NCI-H460 (cell line): ENCODE measurements around the gene NFIC. TPM values are rescaled to one million over a fixed set of nuclear protein-coding genes. Genes with fewer than 3 reads are reported as not detected.
"Not testable (repeated sequence)": the region's sequence is repeated elsewhere in the genome, so short reads cannot be mapped to it uniquely, and the experiment has no call there.

Experiments
- DNase-seq: peaks from one replicate; pipeline ENCODE4 v3.0.0-alpha.2; 2016; ENCODE audit warnings: low read depth; ENCODE audit errors: extremely low read depth
- total RNA-seq: library from RNA; depleted of rRNA; stranded (reverse); fragments of >200 nt; shearing (Covaris generic); gene quantifications from 2 replicates; pipeline ENCODE4 v1.2.3, GENCODE V29; 2014

NFIC gene
- total RNA-seq, 1 experiment from 2014 or later = 10.1 TPM

- DNase-seq = no peak
These were observed 3.9 kb downstream of the NFIC start for GRCh38 chr19:3370214-3370720.

- no peak for DNase-seq
These were observed 4.6 kb downstream of the NFIC start for GRCh38 chr19:3370728-3371591.

- DNase-seq = no peak
These were observed 6.0 kb downstream of the NFIC start for GRCh38 chr19:3372413-3372812.

- DNase-seq = no peak
These were observed 7.6 kb downstream of the NFIC start for GRCh38 chr19:3373971-3374368.

- no peak for DNase-seq
These were observed 8.2 kb downstream of the NFIC start for GRCh38 chr19:3374369-3375112.

DNA sequence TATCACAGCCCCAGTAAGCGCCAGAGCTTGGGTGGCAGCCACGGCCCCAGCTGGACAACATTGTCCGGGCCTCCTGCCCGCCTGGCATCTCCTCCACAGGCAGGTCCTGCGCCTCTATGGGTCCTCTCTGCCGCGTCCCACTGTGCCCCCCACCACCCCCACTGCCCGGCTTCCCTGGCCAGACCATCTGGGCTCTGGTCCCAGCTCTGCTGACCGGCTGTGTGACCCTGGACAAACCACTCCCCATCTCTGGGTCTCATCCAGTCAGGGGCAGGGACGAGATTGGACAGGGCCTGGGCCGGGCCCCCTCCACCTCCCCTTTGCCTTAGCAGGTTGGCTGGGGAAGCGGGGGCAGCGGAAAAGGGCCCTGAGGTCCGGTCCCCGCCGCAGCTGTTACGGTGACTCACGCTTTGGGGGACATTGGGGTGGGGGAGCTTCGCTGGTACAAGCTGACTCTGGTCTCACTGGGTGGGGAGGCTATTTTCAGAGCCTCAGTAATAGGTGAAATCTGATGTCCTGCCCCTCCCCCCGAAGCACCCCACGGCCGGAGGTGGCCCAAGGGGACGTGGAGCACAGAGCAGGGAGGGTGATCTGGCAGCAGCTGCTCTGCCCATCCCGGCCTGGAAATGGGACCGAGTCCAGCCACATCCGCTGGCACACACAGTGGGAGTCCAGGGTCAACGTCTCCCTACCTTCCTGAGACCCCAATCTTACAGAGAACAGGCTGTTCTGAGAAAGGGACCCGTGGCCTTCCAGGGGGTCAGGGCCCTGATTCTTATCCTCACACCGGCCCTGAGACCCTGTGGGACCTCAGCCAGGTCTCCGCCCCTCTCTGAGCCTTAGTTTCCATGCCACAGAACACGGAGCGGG is 9.1 kb downstream of the NFIC start:
- DNase-seq = no peak

GRCh38 chr19:3376091-3376455 is 9.7 kb downstream of the NFIC start:
- not testable (repeated sequence) for DNase-seq

- DNase-seq = no peak
These were observed 12.2 kb downstream of the NFIC start for GRCh38 chr19:3378352-3379150.

- no peak for DNase-seq
These were observed 14.4 kb downstream of the NFIC start for GRCh38 chr19:3380829-3381228.

DNA sequence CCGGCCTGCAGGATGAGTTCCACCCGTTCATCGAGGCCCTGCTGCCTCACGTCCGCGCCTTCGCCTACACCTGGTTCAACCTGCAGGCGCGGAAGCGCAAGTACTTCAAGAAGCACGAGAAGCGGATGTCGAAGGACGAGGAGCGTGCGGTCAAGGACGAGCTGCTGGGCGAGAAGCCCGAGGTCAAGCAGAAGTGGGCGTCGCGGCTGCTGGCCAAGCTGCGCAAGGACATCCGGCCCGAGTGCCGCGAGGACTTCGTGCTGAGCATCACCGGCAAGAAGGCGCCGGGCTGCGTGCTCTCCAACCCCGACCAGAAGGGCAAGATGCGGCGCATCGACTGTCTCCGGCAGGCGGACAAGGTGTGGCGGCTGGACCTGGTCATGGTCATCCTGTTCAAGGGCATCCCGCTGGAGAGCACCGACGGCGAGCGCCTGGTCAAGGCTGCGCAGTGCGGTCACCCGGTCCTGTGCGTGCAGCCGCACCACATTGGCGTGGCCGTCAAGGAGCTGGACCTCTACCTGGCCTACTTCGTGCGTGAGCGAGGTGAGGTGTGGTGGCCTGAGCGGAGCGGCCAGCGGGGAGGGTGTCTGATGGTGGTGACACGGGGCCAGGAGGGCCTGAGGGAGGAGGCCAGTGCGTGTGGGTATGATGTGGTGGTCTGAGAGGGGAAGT is 15.5 kb downstream of the NFIC start:
- DNase-seq = no peak

DNA sequence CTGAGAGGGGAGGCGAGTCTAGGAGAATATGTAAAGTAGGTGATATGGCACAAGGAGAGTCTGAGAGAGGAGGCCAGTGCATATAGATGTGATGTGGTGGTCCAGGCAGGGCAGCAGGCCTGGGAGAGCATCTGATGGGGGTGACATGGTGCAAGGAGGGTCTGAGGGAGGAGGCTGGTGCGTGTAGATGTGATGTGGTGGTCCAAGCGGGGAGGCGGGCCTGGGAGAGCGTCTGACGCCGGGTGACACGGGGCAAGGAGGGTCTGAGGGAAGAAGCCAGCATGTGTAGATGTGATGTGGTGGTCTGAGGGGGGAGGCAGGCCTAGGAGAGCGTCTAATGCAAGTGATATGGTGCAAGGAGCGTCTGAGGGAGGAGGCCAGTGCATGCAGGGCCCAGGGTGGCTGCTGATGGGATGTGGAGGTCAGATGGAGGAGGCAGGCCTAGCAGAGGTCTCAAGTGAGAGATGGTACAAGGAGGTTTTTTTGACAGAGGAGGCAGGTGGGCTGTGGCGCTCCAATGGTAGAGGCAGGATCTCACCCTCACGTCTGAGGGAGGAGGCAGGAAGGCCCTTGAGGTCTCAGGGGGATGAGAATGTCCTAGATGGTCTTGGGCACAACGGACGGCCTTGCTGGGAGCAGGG is 16.2 kb downstream of the NFIC start:
- DNase-seq = no peak

GRCh38 chr19:3383121-3383722 is 16.8 kb downstream of the NFIC start:
- DNase-seq = no peak

DNA sequence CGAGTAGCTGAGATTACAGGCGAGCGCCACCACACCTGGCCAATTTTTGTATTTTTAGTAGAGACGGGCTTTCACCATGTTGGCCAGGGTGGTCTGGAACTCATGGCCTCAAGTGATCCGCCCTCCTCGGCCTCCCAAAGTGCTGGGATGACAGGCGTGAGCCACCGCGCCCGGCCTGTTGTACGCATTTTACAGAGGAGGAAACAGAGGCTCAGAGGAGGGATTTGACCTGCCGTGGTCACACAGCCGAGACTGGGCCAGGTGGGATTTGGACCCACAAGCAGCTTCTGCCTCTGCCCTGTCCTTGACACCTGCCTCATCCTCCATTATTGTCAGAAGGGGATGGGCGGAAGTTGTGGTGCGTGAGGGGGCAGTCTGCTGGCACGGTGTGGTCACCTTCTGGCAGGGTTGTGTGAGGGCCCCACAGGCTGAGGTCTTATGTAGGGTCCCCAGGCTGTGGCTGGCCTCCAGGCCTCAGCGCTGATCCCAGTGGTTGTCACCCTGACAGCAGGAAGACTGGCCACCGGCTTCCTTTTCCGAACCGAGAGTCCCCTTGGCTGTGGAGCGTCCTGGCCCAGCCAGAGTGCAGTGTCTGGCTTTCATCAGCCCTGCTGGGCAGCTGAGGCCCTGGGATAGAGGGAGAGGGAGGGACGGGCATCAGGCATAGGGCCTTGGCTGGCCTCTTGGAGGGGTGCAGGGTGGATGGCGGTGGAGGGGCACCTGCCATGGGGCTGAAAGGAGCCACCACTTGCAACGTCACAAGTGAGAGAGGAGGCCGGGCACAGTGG is 20.3 kb downstream of the NFIC start:
- DNase-seq = no peak

DNA sequence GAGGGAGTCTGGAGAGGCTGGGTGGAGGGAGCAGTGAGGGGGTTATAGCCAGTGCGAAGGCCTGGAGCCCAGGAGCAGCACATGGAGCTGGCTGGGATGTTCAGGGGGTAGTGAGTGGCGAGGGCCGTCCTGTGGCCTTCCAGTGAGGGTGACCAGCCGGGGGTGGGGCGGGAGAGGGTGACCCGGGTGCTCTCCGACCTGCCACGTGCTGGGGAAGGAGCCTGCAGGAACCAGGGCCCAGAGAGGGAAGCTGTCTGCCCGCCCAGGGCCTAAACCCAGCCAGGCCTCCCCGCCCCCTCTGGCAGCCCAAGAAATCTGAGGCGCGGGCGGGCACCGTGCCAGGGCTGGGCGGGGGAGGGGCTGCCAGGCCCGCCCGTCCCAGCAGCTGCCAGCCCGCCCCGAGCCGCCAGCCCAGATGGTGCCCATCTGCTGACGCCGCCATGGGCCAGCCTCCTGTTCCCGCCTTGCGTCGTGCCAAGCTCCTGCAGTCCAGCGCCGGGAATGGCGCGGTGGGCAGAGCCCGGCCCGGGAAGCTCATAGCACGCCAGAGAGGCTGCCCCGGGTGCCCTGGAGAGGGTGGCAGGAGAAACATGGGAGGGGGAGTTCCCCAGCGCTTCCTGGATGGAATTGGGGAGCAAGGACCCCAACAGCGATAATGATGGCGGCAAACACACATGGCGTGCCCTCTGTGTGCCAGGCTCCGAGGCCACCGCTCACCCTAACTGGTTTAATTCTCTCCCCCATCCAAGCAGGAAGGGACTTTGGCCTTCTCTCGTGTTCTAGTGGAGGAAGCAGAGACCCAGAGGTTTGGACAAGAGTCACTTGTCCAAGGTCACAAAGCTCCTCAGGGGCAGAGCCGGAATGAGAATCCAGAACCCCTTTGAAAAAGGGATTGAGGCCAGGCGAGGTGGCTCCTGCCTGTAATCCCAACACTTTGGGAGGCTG is 21.5 kb downstream of the NFIC start:
- DNase-seq = peak; percentile 58

DNA sequence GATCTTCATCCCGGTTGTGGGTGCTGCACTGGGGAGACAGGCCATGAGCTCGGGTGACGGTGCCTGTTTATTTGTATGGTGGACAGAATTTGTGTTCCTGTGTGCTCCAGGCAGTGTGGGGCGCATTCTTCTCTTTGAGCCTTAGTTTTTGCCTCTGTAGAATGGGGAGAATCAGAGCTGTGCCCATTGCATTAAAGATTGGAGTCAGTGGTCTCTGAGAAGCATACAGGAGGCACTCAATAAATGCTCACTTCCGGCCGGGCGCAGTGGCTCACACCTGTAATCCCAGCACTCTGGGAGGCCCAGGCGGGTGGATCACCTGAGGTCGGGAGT is 23.0 kb downstream of the NFIC start:
- DNase-seq = no peak

DNA sequence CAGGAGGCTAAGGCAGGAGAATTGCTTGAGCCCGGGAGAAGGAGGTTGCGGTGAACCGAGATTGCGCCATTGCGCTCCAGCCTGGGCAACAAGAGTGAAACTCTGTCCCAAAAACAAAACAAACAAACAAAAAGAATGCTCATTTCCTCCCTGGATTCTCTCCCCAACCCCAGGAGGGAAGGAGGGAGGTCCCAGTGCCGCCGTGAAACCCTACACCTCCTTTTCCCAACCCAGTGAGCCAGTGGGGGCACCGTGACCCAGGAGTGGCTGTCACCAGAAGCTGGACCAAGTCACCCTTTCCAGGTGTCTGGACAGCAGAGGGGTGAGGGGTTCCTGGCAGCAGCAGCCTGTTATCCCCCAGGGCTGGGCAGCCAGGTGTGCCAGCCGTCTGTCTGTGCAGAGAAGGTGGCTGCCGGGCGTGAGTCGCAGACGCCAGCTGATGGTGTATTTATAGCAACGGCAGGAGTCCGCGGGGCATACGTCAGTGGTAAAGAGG is 23.5 kb downstream of the NFIC start:
- DNase-seq = no peak

DNA sequence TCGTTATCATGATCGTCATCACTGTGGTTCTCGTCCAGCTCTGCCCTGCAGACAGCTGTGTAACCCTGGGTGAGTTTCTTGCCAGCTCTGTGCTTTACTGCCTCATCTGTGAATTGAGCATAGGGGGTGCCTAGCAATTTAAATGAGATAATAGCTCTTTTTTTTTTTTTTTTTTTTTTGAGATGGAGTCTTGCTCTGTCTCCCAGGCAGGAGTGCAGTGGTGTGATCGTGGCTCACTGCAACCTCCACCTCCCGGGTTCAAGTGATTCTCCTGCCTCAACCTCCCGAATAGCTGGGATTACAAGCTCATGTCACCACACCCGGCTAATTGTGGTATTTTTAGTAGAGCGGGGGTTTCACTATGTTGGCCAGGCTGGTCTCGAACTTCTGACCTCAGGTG is 25.5 kb downstream of the NFIC start:
- DNase-seq = not testable (repeated sequence)
